ENCODE measurements around the gene PRKN.

- TF ChIP-seq, protein P1, sequence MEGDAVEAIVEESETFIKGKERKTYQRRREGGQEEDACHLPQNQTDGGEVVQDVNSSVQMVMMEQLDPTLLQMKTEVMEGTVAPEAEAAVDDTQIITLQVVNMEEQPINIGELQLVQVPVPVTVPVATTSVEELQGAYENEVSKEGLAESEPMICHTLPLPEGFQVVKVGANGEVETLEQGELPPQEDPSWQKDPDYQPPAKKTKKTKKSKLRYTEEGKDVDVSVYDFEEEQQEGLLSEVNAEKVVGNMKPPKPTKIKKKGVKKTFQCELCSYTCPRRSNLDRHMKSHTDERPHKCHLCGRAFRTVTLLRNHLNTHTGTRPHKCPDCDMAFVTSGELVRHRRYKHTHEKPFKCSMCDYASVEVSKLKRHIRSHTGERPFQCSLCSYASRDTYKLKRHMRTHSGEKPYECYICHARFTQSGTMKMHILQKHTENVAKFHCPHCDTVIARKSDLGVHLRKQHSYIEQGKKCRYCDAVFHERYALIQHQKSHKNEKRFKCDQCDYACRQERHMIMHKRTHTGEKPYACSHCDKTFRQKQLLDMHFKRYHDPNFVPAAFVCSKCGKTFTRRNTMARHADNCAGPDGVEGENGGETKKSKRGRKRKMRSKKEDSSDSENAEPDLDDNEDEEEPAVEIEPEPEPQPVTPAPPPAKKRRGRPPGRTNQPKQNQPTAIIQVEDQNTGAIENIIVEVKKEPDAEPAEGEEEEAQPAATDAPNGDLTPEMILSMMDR (IDR thresholded peaks at IDR 0.05; ENCODE audit: low read length), result no peak
- no peak for TF ChIP-seq EZH2 (IDR thresholded peaks at IDR 0.05; ENCODE audit: borderline replicate concordance, low read length)
Observed at GRCh38 chr6:162772466-162772865, 44.9 kb upstream of the PRKN start.

Data from OCI-LY1 (cell line).